Body of pancreas (tissue), 4 donors: ENCODE results near the gene CEP44. TPM values are rescaled to one million over a fixed set of nuclear protein-coding genes. Genes with fewer than 3 reads are reported as not detected.
"Not testable (repeated sequence)": the region's sequence is repeated elsewhere in the genome, so short reads cannot be mapped to it uniquely, and the experiment has no call there.

Experiments used
- ATAC-seq: fragments of 150-250 bp; one replicate; pipeline ENCODE4 v1.9.1; 2016
- DNase-seq, 4 donors: peaks; one replicate each; pipeline ENCODE4 v3.0.0-alpha.2; 2019
- H3K27ac ChIP-seq, 4 donors: fragments of 200-600 bp; sonication (generic); 1 replicate in 3 of 4; 2 replicates in 1 of 4; pipeline versions ENCODE4 v1.5.1 to v1.6.1; 2016 to 2019; ENCODE audit warnings: mild to moderate bottlenecking in 1 of 4, mixed read lengths in 1 of 4, moderate library complexity in 1 of 4
- H3K27me3 ChIP-seq, 2 donors: fragments of 200-600 bp; sonication (generic); one replicate each; pipeline ENCODE4 v1.6.0; 2016; ENCODE audit warnings: mild to moderate bottlenecking in 1 of 2
- H3K36me3 ChIP-seq, 2 donors: fragments of 200-600 bp; sonication (generic); replicated peaks in 1 of 2; 2 replicates each; pipeline ENCODE4 v1.5.1; 2016; ENCODE audit warnings: low read depth in 2 of 2; ENCODE audit not compliant: insufficient read depth in 1 of 2
- H3K4me1 ChIP-seq: fragments of 200-600 bp; sonication (generic); one replicate; pipeline ENCODE4 v1.6.0; 2016
- H3K4me3 ChIP-seq, 2 donors: fragments of 200-600 bp; sonication (generic); 1 replicate in 1 of 2; 2 replicates in 1 of 2; pipeline ENCODE4 v1.5.1; 2016 to 2019
- H3K9me3 ChIP-seq, 3 donors: fragments of 200-600 bp; sonication (generic); 1 replicate in 2 of 3; 2 replicates in 1 of 3; pipeline ENCODE4 v1.5.1; 2016
- POLR2A ChIP-seq, 3 donors: fragments of 450-650 bp; IDR thresholded peaks; one replicate each; pipeline ENCODE4 v1.6.1; 2016; ENCODE audit warnings: antibody characterized with exemption in 3 of 3, mild to moderate bottlenecking in 2 of 3
- WGBS, 2 donors: methylation state at CpG; one replicate each; pipeline ENCODE4 v1.1.5; 2017; 5-methylcytosine and 5-hydroxymethylcytosine counted together
- intact Hi-C: fragments of 100-400 bp; cut with DNase I; formaldehyde crosslinking; loops from one replicate; pipeline ENCODE4 v1.15.1; 2023
- total RNA-seq, 2 donors: library from RNA; depleted of rRNA; stranded (reverse); fragments of >200 nt; gene quantifications; one replicate each; pipeline ENCODE4 v1.1.0, GENCODE V29; 2016
- TF ChIP-seq, protein P1 (sequence below), 7 experiments: fragments of 450-650 bp in 4 of 7; fragments of 200-600 bp in 3 of 7; sonication (generic) in 3 of 7; IDR thresholded peaks; one replicate each; pipeline ENCODE4 v1.5.1; 2016 to 2019; ENCODE audit warnings: antibody characterized with exemption in 7 of 7

CEP44 gene
- total RNA-seq, 2 donors from 2014 or later, result 13.2 to 27.5 TPM

DNA sequence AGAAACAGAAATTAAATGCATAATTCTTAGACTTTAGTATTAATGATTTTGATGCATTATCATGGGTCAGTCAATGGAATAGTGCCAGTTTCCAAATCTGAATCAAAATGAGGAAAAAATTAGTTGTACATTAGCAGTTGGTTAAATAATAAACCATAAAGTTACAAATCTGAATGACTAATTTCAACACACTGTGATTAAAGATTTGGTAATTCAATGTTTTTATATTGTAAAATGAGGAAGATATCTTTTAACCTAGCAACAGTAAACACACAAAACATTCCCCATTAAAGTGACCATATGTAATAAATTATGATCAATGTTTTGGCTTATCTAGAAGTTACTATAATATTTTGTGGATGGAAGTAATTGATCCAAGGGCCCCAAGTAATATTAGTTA, 1.8 kb upstream of the CEP44 start:
- Histone ChIP-seq H3K36me3 (no peaks in the 10 kb centered on the region), H3K9me3 (no peaks in the 10 kb centered on the region), H3K27ac (no peak overlapping the region), H3K27me3 (no peaks in the 10 kb centered on the region), H3K4me3 (no peak overlapping the region), H3K4me1 (peaks cover 24% of the 10 kb centered on the region)
- intact Hi-C loops, result no loop called here
- ATAC-seq (no peak), DNase-seq (no peak)
- TF ChIP-seq, protein P1, sequence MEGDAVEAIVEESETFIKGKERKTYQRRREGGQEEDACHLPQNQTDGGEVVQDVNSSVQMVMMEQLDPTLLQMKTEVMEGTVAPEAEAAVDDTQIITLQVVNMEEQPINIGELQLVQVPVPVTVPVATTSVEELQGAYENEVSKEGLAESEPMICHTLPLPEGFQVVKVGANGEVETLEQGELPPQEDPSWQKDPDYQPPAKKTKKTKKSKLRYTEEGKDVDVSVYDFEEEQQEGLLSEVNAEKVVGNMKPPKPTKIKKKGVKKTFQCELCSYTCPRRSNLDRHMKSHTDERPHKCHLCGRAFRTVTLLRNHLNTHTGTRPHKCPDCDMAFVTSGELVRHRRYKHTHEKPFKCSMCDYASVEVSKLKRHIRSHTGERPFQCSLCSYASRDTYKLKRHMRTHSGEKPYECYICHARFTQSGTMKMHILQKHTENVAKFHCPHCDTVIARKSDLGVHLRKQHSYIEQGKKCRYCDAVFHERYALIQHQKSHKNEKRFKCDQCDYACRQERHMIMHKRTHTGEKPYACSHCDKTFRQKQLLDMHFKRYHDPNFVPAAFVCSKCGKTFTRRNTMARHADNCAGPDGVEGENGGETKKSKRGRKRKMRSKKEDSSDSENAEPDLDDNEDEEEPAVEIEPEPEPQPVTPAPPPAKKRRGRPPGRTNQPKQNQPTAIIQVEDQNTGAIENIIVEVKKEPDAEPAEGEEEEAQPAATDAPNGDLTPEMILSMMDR (IDR thresholded peaks at IDR 0.05), result no peak
- no peak for TF ChIP-seq POLR2A (IDR thresholded peaks at IDR 0.05)

DNA sequence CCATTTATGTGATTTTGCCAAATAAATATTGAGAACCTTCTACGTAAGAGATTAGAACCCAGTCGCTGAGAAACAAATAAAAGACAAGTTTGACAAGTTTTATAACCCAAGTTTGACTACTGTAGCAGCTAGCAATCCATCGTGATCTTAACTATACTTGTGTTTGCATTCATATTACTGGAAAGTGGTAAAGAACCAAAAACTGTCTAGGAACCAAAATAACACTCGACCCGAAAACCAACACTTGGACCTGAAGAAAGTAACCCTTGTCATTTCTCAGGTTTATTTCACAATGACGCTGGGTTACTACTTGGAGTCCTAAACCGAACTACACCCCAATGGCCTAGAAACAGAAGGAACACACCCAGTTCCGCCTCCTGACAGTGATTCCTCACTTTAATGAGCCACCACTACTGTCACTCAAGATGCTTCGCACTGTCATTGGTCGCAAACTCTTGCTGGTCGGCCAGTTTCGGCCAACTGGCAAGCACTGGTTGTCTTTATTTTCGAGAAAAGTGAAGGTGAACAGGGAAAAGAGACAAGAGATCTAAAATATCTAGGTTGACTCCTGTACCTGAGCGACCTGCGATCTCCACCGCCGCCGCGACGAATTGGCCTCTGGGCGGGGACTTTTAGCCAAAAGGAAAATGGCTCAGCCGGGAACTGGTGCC, 740 bp upstream of the CEP44 start:
- intact Hi-C loops, result no loop called here

DNA sequence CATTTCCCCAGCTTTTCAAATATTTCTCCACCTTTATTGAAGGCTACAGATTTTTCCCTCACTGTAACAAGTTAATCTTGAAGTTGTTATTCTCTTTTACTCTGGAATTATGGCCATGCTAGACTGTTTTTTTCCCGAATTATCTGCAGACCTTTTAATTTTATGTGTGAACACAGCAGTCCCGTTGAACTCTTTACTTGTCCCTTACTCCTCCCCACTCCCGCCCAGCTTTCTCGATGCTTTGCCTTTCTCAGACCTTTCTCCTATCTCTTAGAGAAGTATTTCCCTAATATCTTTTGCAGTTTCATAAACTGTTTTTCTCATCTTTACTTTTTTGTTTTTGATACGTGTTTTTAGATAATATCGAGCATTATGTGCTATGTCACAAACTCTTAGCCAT, 776 bp downstream of the CEP44 start:
- DNase-seq, result no peak
- 5 to 6% methylated on average over 6 of the region's 6 CpGs for WGBS, 2 donors
- H3K27ac ChIP-seq, result peak overlapping the region in 2 of 4 donors; percentile 98 to 99

More for the DNA sequence above, 740 bp upstream of the CEP44 start:
- peak overlapping the region; percentile 80 to 89 for H3K4me3 ChIP-seq
- peak; percentile 95 for ATAC-seq
- 0% methylated on average over 22 of the region's 22 CpGs for WGBS, 2 donors
- peak; percentile 73 to 91 (median 78) for DNase-seq
- no peak for TF ChIP-seq POLR2A (IDR thresholded peaks at IDR 0.05)
- TF ChIP-seq, protein P1 (IDR thresholded peaks at IDR 0.05), result no peak
- no peaks in the 10 kb centered on the region for H3K27me3 ChIP-seq
- no peaks in the 10 kb centered on the region for H3K9me3 ChIP-seq
- peaks cover 24% of the 10 kb centered on the region for H3K4me1 ChIP-seq
- peak overlapping the region; percentile 91 to 99 (median 95) for H3K27ac ChIP-seq
- H3K36me3 ChIP-seq, result no peaks in the 10 kb centered on the region

DNA sequence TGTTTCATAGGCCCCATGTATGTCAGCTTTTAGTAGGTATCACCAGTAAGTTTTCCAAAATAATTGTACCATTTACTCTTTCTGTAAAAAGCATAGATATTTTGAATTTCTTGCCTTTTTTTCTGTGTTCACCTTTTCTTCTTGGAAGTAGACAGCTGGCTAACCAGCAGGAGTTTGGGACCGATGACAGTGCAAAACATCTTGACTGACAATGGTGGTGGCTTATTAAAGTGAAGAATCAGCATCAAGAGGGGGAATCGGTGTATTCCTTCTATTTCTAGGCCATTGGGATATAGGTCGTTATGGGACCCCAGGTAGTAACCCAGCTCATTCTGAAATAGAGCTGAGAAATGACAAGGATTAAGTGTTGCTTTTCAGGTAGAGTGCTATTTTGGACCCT, 3.2 kb downstream of the CEP44 start:
- 88 to 93% methylated on average over 3 of the region's 3 CpGs for WGBS, 2 donors
- TF ChIP-seq, protein P1 (IDR thresholded peaks at IDR 0.05), result no peak
- no peak for TF ChIP-seq POLR2A (IDR thresholded peaks at IDR 0.05)
- H3K27ac ChIP-seq, result no peak overlapping the region
- ATAC-seq, result no peak
- no peak overlapping the region for H3K4me3 ChIP-seq
- no peaks in the 10 kb centered on the region for H3K27me3 ChIP-seq
- peaks cover 19% of the 10 kb centered on the region for H3K4me1 ChIP-seq
- intact Hi-C loops, result no loop called here
- H3K36me3 ChIP-seq, result no peaks in the 10 kb centered on the region
- no peak for DNase-seq
- no peaks in the 10 kb centered on the region for H3K9me3 ChIP-seq

More for the DNA sequence above, 776 bp downstream of the CEP44 start:
- H3K4me1 ChIP-seq, result peaks cover 24% of the 10 kb centered on the region
- H3K9me3 ChIP-seq, result no peaks in the 10 kb centered on the region
- H3K27me3 ChIP-seq, result no peaks in the 10 kb centered on the region
- H3K36me3 ChIP-seq, result no peaks in the 10 kb centered on the region
- no peak for TF ChIP-seq POLR2A (IDR thresholded peaks at IDR 0.05)
- TF ChIP-seq, protein P1 (IDR thresholded peaks at IDR 0.05), result no peak
- H3K4me3 ChIP-seq, result peak overlapping the region; percentile 80 to 89
- intact Hi-C loops, result no loop called here
- no peak for ATAC-seq

DNA sequence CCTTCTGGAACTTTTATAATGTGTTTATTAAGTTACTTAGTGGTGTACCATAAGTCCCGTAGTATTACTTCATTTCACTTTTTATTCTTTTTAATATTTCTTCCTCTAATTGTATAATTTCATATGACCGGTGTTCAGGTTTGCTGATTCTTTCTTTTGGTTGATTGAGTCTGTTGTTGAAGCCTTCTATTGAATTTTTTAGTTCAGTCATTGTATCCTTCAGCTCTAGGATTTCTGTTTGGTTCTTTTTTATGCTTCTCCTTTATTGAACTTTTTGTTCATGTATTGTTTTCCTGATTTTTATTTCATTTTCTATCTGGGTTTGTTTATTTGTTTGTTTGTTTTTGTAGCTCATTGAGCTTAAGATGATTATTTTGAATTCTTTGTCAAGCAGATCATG, 8.8 kb downstream of the CEP44 start:
- intact Hi-C loops, result no loop called here
- H3K9me3 ChIP-seq, result no peaks in the 10 kb centered on the region
- WGBS, 2 donors, result 90 to 100% methylated on average over 2 of the region's 2 CpGs
- TF ChIP-seq POLR2A (IDR thresholded peaks at IDR 0.05), result no peak
- TF ChIP-seq, protein P1 (IDR thresholded peaks at IDR 0.05), result no peak
- H3K4me3 ChIP-seq, result no peak overlapping the region
- DNase-seq (no peak), ATAC-seq (no peak)
- H3K36me3 ChIP-seq, result no peaks in the 10 kb centered on the region
- no peaks in the 10 kb centered on the region for H3K27me3 ChIP-seq
- no peaks in the 10 kb centered on the region for H3K4me1 ChIP-seq
- no peak overlapping the region for H3K27ac ChIP-seq

DNA sequence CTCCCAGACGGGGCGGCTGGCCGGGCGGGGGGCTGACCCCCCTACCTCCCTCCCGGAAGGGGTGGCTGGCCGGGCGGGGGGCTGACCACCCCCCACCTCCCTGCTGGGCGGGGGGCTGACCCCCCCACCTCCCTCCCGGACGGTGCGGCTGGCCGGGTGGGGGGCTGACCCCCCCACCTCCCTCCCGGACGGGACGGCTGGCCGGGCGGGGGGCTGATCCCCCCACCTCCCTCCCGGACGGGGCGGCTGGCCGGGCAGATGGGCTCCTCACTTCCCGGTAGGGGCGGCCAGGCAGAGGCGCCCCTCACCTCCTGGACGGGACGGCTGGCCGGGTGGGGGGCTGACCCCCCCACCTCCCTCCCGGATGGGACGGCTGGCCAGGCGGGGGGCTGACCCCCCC, 10.9 kb downstream of the CEP44 start:
- H3K27ac ChIP-seq, H3K9me3 ChIP-seq, intact Hi-C loops, DNase-seq, H3K4me3 ChIP-seq, H3K4me1 ChIP-seq, H3K36me3 ChIP-seq, ATAC-seq, H3K27me3 ChIP-seq: not testable (repeated sequence)
- no CpG with 5 or more reads among the region's 30 CpGs for WGBS, 2 donors

DNA sequence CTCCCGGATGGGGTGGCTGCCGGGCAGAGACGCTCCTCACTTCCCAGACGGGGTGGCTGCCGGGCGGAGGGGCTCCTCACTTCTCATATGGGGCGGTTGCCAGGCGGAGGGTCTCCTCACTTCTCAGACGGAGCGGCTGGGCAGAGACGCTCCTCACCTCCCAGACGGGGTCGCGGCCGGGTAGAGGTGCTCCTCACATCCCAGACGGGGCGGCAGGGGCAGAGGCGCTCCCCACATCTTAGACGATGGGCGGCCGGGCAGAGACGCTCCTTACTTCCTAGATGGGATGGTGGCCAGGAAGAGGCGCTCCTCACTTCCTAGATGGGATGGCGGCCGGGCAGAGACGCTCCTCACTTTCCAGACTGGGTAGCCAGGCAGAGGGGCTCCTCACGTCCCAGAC, 11.4 kb downstream of the CEP44 start:
- intact Hi-C loops, ATAC-seq, H3K27ac ChIP-seq, H3K4me3 ChIP-seq, DNase-seq, H3K27me3 ChIP-seq, H3K36me3 ChIP-seq, H3K9me3 ChIP-seq, H3K4me1 ChIP-seq: not testable (repeated sequence)
- no CpG with 5 or more reads among the region's 27 CpGs for WGBS, 2 donors
